Panc1 (cell line): Measurements from ENCODE around the gene KPTN. TPM values are rescaled to one million over a fixed set of nuclear protein-coding genes. Genes with fewer than 3 reads are reported as not detected.

Experiments
- ATAC-seq: fragments of 200-7000 bp; cut with Tn5 transposase; 2 replicates; pipeline ENCODE4 v1.9.1; 2020; ENCODE audit warnings: mild to moderate bottlenecking, moderate library complexity
- BruUV-seq: library from RNA; stranded (reverse); fragments of 400-500 nt; replicated peaks from 2 replicates; lab custom pipeline; 2021; lab: Mats Ljungman, UMichigan
- CTCF ChIA-PET: fragments of 300-600 bp; sonication (Branson Sonifier 250); formaldehyde crosslinking; loops from one replicate; lab custom pipeline; 2022; ENCODE audit warnings: antibody characterized with exemption; lab: Charles Lee
- POLR2A ChIA-PET: fragments of 300-600 bp; sonication (Branson Sonifier 250); formaldehyde crosslinking; loops from one replicate; lab custom pipeline; 2022; ENCODE audit warnings: antibody characterized with exemption; lab: Charles Lee
- DNase-seq: peaks from one replicate; pipeline ENCODE4 v3.0.0-alpha.2; 2010; ENCODE audit warnings: low read depth, low spot score
- H3K27ac ChIP-seq: 2 replicates; pipeline ENCODE4 v1.5.1; 2011; ENCODE audit warnings: mild to moderate bottlenecking, low read length, inconsistent platforms
- H3K27me3 ChIP-seq: fragments of 200-500 bp; sonication (Bioruptor generic); 2 replicates; pipeline ENCODE4 v1.6.0; 2014; ENCODE audit warnings: low read length, inconsistent platforms; ENCODE audit not compliant: control insufficient read depth, insufficient read depth
- H3K36me3 ChIP-seq: fragments of 200-500 bp; sonication (Bioruptor generic); 2 replicates; pipeline ENCODE4 v1.5.1; 2014; ENCODE audit warnings: inconsistent platforms, mild to moderate bottlenecking, low read length, moderate library complexity; ENCODE audit not compliant: control insufficient read depth, insufficient read depth
- H3K4me1 ChIP-seq: 2 replicates; pipeline ENCODE4 v1.5.1; 2011; ENCODE audit warnings: inconsistent platforms, mild to moderate bottlenecking, low read length, moderate library complexity; ENCODE audit not compliant: control insufficient read depth, insufficient read depth
- H3K4me3 ChIP-seq, 2 experiments: 2 replicates each; pipeline ENCODE4 v1.5.1; 2011 to 2012; ENCODE audit warnings: low read depth in 2 of 2, low read length in 2 of 2, mild to moderate bottlenecking in 2 of 2, inconsistent platforms in 1 of 2, moderate library complexity in 1 of 2
- H3K9me3 ChIP-seq: fragments of 200-500 bp; sonication (Bioruptor generic); 2 replicates; pipeline ENCODE4 v1.5.1; 2014; ENCODE audit warnings: low read depth, mild to moderate bottlenecking, inconsistent platforms, low read length, moderate library complexity; ENCODE audit not compliant: control insufficient read depth, insufficient read depth
- CTCF ChIP-seq: fragments of 450-650 bp; IDR thresholded peaks from 2 replicates; pipeline ENCODE4 v1.5.1; 2017; ENCODE audit warnings: mild to moderate bottlenecking
- POLR2AphosphoS5 ChIP-seq: IDR thresholded peaks from 2 replicates; pipeline ENCODE4 v1.6.1; 2012; ENCODE audit warnings: mild to moderate bottlenecking, low read depth, low read length, moderate library complexity
- REST ChIP-seq, 2 experiments: IDR thresholded peaks; 2 replicates each; pipeline ENCODE4 v1.6.1; 2011 to 2012; ENCODE audit warnings: low read depth in 2 of 2, control low read depth in 1 of 2, low read length in 1 of 2, mild to moderate bottlenecking in 1 of 2, moderate library complexity in 1 of 2; ENCODE audit not compliant: insufficient read depth in 1 of 2
- SIN3A ChIP-seq: IDR thresholded peaks from 2 replicates; pipeline ENCODE4 v1.6.1; 2012; ENCODE audit warnings: low read depth, mild to moderate bottlenecking, low read length, moderate library complexity, borderline replicate concordance; ENCODE audit not compliant: insufficient read depth
- TCF7L2 ChIP-seq: IDR thresholded peaks from 2 replicates; pipeline ENCODE4 v1.6.1; 2011; ENCODE audit warnings: mild to moderate bottlenecking, low read depth, low read length, inconsistent platforms
- in situ Hi-C: cut with HindIII; loops from 2 replicates; pipeline ENCODE4 v1.10.0; 2016; ENCODE audit warnings: low sequenced_read_pairs, low pct_unique_long_range_greater_than_20kb
- intact Hi-C: fragments of 100-400 bp; cut with micrococcal nuclease; formaldehyde crosslinking; loops from one replicate; pipeline ENCODE4 v1.10.0; 2022; ENCODE audit not compliant: unreplicated experiment
- total RNA-seq: library from RNA; stranded (reverse); gene quantifications from one replicate; pipeline ENCODE4 v1.2.1, GENCODE V29; 2021; ENCODE audit not compliant: unreplicated experiment

KPTN gene
- total RNA-seq, 1 experiment from 2014 or later, result 26.5 TPM

DNA sequence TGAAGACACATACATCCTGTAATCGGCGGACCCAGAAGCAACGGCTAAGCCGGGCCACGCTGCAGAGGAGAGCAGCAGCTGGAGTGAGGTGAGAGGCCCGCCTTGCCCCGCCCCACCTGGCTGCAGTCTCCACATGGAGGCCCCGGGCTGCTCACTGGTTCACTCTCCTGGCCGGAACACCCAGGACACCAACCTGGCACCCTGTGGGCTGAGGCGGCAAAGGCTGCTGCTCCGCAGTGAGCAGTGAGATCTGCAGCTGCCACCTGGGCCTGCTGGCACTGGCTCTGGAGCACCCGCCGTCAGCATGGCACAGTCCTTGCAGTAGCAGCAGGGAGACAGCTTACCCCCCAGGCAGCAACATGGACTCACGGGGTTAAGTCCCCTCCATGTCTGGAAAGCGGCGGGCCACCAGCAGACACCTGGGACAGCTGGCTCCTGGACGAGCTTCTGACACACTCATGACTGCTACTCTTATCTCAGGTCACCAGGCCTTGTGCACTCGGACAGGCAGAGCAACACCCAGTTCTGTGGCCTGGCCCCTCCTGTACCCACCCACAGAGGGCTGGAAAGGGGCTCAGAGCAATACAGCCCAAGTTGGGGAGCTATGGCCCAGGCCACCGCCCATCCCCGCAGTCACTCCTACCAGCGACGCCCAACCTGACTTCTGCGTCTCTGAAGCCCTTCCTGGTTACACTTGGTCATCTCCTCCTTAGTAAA, 13.2 kb upstream of the KPTN start:
- DNase-seq (no peak), ATAC-seq (0 out of 2 replicates have a peak, but pooled peaks have one; percentile 20)
- ChIA-PET CTCF (no interaction called here), POLR2A (interaction anchor here (0.5 kb wide), 1 partner anchor 208 kb away, joined by 6 read pairs; no protein-coding TSS in a partner anchor)
- TF ChIP-seq POLR2AphosphoS5, result no peak
- no peak for TF ChIP-seq CTCF
- no peak for TF ChIP-seq REST (IDR thresholded peaks at IDR 0.05; ENCODE audit: insufficient read depth in 1 of 2, low read depth in 2 of 2, low read length in 1 of 2)
- TF ChIP-seq TCF7L2, result no peak
- no peak for TF ChIP-seq SIN3A
- H3K27ac ChIP-seq, result no peak overlapping the region
- intact Hi-C loops, result no loop called here
- no peaks in the 10 kb centered on the region for H3K27me3 ChIP-seq
- in situ Hi-C loops, result no loop called here
- no TSS peak for BruUV-seq
- H3K4me1 ChIP-seq, result no peaks in the 10 kb centered on the region
- H3K9me3 ChIP-seq, result no peaks in the 10 kb centered on the region
- H3K36me3 ChIP-seq, result no peaks in the 10 kb centered on the region
- H3K4me3 ChIP-seq, result no peak overlapping the region

GRCh38 chr19:47495478-47496372, 11.7 kb upstream of the KPTN start:
- H3K4me1 ChIP-seq, result no peaks in the 10 kb centered on the region; the same call in 1 of the 2 replicates
- POLR2A ChIA-PET, result no interaction called here
- BruUV-seq, result no TSS peak

More at GRCh38 chr19:47495478-47496372, 11.7 kb upstream of the KPTN start:
- Histone ChIP-seq H3K27me3 (no peaks in the 10 kb centered on the region), H3K36me3 (no peaks in the 10 kb centered on the region), H3K4me3 (no peak overlapping the region), H3K9me3 (no peaks in the 10 kb centered on the region), H3K27ac (no peak overlapping the region)
- intact Hi-C loops (no loop called here), in situ Hi-C loops (no loop called here)
- CTCF ChIA-PET, result no interaction called here
- no peak for ATAC-seq
- TF ChIP-seq TCF7L2, result no peak
- TF ChIP-seq REST (IDR thresholded peaks at IDR 0.05; ENCODE audit: insufficient read depth in 1 of 2, low read depth in 2 of 2, low read length in 1 of 2), result no peak
- no peak for TF ChIP-seq CTCF
- no peak for TF ChIP-seq POLR2AphosphoS5
- TF ChIP-seq SIN3A, result no peak
- no peak for DNase-seq
